GM12865 (cell line): ENCODE data around the gene SOX6.

Experiments used
- DNase-seq: peaks from one replicate; pipeline ENCODE4 v3.0.0; 2010; ENCODE audit warnings: low read depth
- H3K4me3 ChIP-seq: 2 replicates; pipeline ENCODE4 v1.5.1; 2011; ENCODE audit warnings: mild to moderate bottlenecking, low read depth, low read length, control low read depth
- CTCF ChIP-seq: IDR thresholded peaks from 2 replicates; pipeline ENCODE4 v1.5.1; 2011; ENCODE audit warnings: low read length, control low read depth, low read depth, inconsistent platforms; ENCODE audit not compliant: insufficient read depth; ENCODE audit errors: missing control alignments

The SOX6 gene

DNA sequence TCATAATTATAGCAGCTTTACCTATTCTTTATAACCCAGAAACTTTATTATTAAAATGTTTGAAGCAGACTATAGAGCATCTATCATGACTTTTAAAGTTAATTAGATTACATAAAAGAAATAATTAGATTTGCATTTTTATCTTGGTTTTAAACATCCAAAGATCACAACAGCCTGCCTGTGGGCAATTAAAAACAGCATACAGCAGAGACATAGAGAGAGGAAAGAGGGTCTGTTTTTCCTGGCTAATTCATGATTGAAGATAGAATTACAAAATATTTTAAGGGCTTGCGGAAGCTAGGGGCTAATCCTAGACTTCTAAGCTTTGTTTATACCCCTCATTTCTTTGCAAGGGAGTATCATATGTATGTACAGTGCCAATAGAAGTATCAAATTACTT is 178.1 kb downstream of the SOX6 start:
- TF ChIP-seq CTCF: no peak
- no peak overlapping the region for H3K4me3 ChIP-seq
- no peak for DNase-seq

DNA sequence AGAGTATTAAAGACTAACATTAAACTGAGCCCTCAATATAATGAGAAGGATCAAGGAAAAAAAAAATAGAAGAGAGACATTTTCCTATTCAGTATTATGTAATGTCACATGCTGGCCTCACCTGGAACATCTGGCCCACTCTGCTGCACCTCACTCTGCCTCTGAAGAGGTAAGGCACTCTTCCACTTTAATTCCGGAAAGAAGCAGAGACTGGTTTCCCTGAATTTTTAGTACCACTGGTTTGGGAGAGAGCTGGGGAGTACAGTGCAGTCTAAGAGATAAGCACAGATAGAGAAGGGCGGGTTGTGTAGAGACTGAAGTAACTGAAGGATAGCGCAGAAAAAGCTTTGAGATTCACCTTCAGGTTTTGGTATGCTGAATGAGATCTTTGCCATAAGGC is 178.7 kb downstream of the SOX6 start:
- no peak for DNase-seq
- no peak for TF ChIP-seq CTCF
- no peak overlapping the region for H3K4me3 ChIP-seq

- DNase-seq: no peak
- TF ChIP-seq CTCF: no peak
- no peak overlapping the region for H3K4me3 ChIP-seq
Observed at GRCh38 chr11:16173798-16174197, 182.5 kb downstream of the SOX6 start.

DNA sequence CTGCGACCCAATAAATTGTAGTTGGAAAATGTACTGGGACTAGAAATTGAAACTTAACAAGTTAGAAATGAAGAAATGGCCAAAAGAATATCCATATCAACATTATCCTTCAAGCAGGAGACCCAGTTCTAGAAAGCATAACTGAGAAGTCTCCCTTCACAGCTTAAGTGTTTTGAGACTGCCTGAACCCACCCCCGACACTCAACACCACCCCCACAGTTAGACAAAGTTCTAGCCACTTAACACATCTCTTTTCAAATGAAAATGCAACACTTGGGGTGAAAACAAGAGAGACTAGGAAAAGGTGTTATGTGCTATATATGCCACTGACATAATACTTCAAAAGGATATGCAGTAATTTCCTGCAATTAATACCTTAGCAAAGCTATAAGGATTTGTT is 184.5 kb downstream of the SOX6 start:
- no peak for TF ChIP-seq CTCF
- no peak overlapping the region for H3K4me3 ChIP-seq
- DNase-seq: no peak

GRCh38 chr11:16169956-16170847 is 186.1 kb downstream of the SOX6 start:
- H3K4me3 ChIP-seq: no peak overlapping the region
- TF ChIP-seq CTCF: no peak
- DNase-seq: no peak

DNA sequence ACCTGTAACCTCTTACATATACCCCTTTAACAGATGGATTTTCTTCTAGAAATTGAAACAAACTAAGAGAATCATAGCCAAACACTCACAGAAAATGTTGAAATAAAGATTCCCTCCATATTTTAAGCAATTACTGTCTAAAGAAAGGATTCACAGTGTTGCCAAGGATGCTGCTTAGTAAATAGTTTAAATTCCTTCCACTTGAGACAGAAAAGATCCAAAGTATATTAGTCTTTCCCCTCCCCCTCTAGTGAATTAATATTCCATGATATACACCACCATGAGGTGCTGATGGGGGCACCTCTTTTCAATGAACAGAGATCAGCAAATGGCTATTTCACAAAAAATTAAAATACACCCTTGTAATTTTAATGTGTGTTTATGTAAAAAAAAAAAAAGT is 186.8 kb downstream of the SOX6 start:
- H3K4me3 ChIP-seq: no peak overlapping the region
- DNase-seq: no peak
- TF ChIP-seq CTCF: no peak
